Amygdala (tissue), 56 donors: ENCODE results near the gene WIPF3.

Experiments used
- DNase-seq, 56 donors: peaks; one replicate each; lab custom pipeline; 2025; lab: John Stamatoyannopoulos, UW

Gene WIPF3

DNA sequence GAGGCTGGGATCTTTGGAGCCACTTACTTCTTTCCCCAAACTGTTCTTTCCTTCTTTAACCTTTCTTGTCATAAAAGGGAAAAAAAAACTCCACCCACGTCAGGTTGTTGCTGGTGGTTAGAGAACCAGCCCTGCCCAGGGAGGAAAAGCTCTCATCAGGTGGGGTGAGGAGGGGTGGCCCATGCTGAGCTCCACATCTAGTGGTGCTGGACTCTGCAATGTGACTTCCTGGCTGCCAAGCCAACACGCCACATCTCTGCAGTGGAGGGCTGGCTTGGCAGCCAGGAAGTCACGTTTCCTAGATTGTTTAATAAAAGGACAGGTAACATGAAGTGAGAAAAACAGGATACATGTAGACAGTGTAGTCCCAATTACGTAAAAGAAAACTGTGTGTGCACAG lies 37.4 kb downstream of the WIPF3 start:
- no peak for DNase-seq

DNA sequence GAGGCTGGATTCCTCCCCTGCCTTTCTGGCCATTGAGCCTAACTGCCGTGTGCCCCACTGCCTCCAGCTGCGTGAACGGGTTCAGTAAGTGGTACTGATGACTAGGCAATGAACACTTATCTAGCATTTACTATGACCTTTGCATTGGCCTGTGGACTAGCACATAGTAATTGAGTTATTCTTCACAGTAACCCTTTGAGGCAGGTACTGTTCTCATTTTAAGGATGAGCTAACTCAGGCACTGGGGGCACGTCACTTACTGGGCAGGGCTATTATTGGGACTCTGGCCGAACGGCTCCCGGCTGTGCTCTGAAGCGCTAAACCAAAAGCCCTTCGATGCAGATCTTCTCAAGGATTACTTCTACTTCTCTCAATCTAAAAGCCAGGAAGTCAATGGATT lies 38.3 kb downstream of the WIPF3 start:
- DNase-seq = no peak

DNA sequence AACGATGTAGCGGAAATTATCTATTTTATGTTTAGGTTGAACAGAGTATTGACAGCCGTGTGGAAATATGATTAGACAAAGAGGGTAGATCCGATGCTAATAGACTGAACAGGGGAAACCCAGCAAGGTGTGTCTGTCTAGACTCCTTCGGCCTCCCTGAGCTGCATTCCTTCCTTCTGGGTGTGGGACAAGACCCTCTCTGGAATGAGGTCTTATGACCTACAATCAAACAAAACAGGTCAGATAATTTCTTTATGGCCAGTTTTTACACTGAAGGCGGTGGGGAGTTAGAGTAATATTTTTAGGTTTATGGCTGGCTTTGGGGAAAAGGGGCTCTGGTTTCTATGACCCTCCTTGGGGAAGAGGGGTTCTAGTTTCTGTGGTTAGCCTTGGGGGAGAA lies 41.2 kb downstream of the WIPF3 start:
- DNase-seq = no peak

DNA sequence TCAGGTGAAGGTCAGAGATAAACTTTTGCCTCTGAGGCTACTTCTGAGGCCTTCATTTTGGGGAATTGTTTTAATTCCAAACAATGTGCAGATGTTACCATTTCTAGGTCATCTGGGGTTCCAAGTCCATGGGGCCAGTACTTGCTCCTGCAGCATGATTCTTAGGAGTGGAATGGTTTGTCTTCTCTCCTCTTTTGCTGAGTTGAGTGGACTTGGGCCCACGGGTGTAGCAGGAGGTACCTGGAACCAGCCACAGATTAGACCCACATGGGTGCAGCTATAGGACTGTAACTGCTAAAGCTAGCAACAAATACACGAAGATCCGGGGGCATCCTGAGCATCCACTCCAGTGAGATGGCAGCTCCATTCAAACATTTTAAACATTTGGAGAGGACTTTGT lies 41.6 kb downstream of the WIPF3 start:
- no peak for DNase-seq

DNA sequence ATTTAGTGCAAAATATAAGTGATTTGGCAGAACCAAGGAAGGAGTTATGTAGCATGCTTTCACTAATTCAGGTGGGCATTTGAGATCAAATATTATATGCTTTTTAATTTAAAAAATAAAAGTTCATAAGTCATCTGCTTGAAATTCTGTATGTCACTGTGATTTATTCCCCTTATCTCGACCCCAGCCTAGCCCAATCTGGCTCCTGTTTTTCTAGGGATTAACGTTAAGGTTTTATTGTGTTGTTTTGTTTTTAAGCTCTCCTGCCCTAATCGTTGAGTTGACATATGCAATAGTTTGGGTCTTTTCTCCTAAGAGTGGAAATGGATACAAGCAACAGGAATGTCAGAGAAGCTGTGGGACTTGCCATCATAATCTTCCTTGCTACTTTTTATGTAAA lies 42.6 kb downstream of the WIPF3 start:
- no peak for DNase-seq

DNA sequence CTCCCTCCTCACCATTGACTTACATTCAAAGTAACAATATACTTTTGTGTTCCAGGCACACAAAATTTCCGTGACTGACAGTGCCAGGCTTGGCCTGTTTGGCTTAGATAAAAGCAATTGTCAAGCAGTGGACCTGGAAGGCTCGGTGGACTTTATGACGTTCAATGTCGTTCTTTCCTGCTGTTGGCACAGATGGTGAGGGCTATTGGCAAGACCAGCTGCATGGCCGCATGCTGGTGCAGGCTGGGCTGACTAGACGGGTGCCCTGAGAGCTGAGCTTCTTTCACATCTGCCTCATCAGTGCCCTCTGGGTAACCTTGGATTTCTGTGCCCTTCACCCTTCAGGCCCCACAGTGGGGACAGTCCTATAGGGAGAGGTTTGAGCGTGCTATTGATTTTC lies 45.2 kb downstream of the WIPF3 start:
- peak in 2 of 56 donors; percentile 9 to 27 for DNase-seq

DNA sequence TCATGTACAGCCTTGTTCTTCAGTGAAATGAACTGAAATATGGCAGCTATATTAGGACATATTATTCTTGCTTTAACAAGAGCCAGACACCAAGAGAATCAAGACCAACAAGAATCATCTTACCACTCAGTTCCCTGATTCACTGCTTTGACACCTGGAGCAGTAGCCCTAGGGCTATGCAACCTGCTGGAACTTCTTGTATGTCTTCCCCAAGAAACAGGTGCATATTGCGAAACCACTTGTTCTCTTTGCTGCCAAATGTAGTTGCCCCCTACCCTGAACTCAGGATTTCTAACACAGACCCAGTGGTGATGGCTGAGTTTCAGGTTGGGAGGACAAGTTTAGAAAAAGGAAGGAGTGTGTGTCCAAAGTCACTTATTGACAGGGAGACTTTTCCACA lies 46.1 kb downstream of the WIPF3 start:
- DNase-seq = no peak

DNA sequence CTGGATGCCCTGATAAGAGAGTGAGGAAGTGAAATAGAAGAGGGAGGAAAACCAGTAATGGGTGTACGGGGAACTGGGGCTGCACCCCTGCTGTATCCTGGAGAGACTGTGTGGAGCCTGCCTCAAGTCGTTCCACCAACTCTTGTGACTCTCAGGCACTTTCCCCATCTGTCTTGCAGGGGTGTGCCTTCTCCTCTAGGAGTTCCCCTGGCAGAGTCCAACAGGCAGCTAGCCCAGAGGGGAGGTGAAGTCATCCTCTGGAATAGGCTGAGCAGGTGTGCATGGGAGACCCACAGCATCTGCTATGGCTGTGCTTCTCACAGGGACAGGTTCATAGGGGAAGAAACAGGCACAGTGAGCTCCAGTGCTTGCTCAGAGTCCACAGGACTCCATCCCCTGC lies 46.8 kb downstream of the WIPF3 start:
- DNase-seq = no peak

DNA sequence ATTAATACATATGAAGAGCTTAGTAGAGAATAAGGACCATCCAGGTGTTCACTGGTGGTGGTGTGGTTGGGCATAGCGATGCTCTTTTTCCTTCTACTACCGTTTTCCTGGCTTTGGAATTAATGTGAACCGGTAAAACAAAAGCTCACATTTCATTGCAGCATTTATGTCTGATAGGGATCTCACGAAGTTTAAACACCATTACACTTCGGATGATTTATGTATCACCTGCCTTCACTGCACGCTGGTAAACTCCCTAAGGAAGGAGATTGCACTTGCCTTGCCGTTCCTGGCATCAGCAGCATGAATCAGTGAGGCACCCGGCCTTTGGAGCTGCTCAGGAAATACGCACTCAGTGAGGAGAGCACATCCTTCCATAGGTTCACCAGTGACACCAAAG lies 47.5 kb downstream of the WIPF3 start:
- no peak for DNase-seq

DNA sequence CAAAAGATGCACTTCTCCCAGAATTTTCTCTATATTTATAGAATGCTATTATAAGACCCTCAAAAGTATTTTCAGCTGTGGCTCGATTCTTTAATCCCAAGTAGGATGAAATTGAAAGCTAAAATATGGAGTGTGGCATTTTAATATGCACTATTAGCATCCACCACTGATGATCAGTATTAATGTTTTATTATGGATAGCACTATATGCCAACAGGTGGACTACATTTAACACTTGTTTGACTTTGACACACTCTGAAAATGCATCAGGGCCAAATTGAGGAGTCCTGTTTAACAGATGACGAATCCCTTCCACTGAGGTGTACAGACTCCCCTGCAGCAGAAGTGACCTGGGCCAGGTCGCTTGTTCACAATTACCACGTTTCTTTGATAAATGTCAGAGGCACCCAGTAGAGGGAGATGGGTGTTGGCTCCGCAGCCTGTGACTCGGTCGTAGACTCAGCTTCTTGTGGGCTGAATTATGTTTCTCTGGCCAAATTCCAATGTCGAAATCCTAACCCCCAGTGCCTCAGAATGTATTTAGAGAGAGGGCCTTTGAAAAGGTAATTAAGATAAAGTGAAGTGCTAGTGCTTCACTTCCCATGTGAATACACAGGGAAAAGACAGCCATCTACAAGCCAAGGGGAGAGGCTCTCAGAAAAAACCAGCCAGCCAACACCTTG lies 48.1 kb downstream of the WIPF3 start:
- no peak for DNase-seq

DNA sequence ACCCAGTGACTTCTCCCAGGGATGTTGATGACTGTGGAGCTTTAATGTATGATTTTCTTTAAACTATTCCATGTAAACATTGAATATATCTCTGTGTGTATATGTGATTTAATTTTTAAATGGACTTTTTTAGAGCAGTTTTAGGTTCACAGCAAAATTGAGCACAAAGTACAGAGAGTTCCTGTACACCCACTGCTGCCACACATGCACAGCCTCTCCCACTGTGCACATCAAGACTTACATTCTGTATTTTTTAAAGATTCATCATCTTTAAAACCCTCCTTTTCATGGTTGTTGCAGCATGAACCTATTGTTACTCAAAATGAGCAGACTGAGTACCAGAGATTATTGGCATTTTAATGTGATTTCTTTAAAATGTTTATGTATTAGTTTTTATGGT lies 51.3 kb downstream of the WIPF3 start:
- DNase-seq = no peak

DNA sequence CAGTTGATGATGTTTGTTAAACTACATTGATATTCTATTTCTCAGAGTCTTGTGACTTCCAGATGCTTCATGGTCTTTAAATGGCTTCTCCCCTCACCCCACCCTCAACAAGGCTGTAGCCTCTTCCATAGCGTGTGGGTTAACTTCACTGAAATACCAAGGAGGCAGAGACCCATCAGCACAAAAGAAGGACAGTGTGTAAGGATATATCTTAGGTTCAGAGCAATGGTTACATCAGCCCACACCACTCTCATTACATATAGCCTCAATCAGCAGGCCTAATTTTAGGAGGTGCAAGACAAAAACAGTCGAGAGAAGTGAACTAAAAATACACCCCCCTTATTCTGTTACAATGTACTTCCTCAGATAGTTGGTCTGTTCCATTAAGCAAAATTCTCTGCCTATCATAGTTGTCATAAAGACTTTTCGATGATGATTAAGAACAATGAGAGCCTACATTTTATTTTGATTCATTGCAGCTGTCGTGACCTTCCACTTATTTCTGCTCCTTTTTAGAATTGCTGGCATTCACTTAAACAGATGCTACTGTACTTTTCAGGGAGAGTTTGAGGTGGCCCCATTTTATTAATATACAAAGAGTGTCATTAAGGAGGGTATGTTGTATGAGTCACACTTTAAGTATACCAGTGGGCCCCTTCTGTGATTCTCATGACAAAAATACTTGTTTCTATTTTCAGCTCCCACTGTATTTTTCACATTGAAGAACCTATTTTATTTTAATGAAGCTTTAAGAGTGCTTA lies 52.1 kb downstream of the WIPF3 start:
- DNase-seq = no peak

DNA sequence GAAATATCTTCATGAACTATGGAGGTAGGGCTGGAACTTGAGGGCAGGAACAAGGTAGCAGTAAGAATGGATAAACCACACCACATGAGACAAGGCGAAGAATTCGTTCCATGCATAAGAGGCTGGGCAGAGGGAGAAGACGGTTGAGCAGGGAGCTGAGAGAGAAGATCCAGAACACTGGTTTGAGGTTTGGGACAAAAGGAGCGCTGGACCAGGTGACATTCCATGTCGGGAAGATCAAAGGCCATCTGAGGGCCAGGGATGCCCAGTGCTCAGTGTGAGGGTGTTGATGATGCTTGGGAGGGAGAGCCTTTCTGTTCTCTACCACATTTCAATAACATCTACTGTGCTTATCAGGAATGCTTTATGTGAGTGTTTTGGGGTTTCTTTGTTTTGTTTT lies 52.8 kb downstream of the WIPF3 start:
- DNase-seq = no peak

DNA sequence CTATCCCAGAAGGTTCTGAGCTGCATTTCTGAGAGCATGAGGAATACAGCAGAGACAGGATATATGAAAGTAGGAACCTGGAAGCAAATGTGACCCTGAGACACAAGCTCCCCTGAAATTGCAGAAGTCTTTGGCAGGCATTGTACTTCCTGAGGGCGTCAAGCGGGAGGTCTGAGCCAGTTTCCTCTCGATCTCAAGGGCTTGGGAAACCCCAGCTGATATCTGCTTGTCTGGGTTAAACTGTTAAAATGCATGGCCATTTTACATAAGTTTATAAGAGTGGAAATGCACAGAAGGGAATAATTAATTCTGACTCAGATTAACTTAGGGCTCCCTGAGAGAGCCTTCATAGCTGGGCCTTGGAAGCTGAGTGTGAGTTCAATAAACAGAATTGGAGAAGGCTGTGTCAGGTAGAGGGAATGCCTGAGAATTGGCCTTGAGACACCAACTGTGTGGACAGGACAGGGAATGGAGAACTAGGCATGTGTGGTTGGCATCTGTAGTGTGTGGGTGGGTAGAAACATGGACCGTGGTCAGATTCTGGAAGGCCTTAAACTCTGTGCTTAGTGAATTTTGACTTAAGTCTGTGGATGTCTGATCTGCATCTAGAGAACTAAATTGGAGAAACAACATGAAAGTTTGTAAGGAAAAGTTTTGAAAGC lies 53.3 kb downstream of the WIPF3 start:
- peak in 3 of 56 donors; percentile 12 to 21 (median 13) for DNase-seq

DNA sequence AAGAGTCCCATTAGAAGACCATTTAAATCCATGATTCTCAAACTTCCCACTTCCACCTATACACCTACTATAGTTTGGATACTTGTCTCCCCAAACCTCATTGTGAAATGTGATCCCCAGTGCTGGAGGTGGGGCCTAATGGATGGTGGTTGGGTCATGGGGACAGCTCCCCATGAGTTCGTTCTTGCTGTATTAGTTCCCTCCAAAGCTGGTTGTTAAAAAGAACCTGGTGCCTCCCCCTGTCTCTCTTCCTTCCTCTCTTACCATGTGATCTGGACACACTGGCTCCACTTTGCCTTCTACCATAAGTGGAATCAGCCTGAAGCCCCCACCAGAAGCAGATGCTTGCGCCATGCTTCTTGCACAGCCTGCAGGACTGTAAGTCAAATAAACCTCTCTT lies 53.9 kb downstream of the WIPF3 start:
- DNase-seq = no peak

DNA sequence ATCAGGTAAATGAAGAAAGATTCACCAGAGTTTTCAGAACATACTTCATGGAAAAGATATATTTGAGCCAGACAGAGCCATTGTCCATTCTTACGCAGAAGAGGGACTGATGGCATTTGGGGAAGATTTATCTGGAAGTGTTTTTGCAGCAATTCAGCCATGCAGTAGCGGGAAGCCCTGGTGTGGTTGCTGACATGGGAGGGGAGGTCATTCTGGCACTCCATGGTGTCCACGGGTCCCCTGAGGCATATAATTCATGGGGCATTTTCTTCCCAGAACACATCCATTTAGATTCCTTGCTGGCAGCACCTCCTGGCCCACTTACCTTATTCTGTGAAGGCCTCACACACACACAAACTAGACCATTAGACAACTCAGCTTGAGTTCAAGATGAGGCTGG lies 55.6 kb downstream of the WIPF3 start:
- no peak for DNase-seq

DNA sequence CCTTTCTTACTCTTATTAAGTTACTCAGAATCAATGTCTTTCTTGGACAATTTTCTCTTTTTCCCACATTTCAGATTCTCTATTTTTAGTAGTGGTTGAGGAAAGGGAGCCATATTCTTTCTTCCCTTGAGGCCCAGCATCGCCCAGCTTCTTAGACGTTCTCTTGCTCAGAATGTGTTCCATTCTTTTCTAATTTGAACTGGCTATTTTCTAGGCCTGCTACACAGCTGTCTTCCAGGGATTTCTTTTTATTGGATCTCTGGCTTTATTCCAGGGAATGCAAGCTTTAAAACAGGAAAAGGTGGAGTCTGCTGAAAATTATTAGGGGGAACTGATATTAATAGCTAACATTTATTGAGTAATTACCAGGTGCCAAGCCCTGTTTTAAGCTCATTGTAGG lies 58.3 kb downstream of the WIPF3 start:
- no peak for DNase-seq

DNA sequence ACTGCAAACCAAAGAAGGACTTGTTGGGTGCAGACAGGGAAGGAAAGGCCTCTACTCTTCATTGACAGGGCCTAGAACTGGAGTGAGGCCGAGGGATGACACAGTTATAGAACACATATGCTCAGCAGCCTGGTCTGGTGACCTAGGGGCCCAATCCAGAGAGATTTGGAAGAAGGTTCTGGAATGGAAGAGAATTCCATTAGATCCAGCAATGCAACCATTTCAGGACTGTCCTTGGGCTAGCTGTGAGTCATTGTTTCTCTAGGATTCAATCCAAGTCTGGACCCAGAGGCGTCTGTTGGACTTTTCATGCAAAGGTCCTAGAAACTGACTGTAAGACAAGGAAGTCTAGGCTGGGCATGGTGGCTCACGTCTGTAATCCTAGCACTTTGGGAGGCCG lies 59.2 kb downstream of the WIPF3 start:
- no peak for DNase-seq

DNA sequence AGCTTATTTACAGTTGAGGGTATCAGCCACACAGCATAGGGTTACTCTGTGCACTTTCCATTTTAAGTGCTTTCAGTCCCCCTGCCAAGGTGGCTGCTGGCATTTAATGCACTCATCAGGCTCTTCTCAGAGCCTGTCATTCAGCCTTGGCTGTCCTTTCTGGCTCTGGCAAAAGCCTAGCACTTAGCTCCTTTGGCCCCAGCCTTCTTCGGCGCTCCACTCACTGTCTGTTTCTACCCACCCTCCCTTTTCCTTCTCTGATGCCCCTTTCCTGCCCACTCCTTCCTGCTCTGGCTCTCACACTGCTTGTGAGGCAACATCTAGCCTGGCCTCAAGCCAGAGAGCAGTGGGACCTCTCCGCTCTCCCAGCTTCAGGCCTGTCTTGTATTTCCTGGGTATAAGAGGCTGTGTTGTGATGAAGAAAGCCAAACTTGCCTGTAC lies 60.2 kb downstream of the WIPF3 start:
- peak in 33 of 56 donors; percentile 9 to 56 (median 23) for DNase-seq

DNA sequence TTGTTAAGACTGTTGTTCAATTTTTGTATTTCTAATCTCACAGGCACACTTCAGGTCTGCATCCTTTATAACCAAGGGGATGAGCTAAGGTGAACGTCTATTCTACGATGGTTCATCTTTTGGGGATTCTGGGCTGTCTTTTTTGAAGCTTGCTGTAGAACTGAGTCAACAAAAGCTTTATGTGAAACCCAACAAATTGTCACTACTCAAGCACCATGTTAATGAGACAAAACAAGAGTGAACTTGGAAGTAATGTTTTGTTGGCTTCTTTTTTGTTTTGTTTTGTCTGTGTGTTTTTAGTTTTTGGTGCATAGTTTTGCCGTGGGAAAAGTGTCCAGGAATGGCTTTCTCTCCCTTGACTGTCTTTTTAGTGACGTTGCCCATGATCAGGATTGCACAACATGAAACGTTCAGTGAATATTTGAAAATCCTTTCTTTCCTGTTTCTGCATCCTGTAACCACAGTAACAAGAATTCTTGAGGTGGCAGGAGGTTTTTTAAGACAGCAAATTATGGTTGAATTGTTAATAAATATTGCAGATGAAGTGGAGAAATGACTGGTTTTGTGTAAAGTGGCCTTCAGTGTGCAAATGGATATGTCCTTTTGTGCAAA lies 65.6 kb downstream of the WIPF3 start:
- DNase-seq = no peak

DNA sequence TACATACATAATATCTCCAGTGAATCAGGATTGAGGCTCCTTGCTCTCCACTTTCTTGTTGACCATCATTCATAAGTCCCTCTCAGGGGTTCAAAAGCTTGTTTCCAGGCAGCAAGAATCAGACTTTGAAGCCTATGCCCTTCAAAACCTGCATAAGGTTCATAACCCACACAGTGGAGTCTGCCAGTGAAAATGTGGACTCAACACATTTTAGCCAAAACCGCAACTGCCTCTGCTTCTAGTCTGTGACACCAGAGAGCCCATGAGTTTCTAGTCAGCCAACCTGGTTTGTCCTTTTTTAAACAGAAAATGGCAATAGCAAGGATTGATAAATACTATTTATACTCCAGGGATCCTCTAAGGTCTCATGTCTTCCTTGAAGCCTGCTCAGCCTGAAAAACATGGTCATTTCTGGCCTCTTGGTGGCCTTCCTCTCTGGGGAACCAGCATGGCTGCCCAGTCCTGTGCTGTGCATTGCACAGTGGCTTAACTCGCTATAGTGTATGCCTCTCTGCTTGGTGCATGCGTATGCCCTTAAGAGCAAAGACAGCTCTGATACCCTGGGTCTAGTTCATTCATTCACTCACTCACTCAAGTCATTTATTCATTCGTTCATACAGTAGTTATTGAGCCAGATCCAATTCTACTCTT lies 67.5 kb downstream of the WIPF3 start:
- no peak for DNase-seq
